HG03139 (cell line): ENCODE results near the gene GOLGA8A.
"Not testable (repeated sequence)": the region's sequence is repeated elsewhere in the genome, so short reads cannot be mapped to it uniquely, and the experiment has no call there.

Experiments used
- ATAC-seq: cut with Tn5 transposase; IDR thresholded peaks from one replicate; pipeline ENCODE4 v1.9.1; 2021; ENCODE audit not compliant: unreplicated experiment

The GOLGA8A gene

DNA sequence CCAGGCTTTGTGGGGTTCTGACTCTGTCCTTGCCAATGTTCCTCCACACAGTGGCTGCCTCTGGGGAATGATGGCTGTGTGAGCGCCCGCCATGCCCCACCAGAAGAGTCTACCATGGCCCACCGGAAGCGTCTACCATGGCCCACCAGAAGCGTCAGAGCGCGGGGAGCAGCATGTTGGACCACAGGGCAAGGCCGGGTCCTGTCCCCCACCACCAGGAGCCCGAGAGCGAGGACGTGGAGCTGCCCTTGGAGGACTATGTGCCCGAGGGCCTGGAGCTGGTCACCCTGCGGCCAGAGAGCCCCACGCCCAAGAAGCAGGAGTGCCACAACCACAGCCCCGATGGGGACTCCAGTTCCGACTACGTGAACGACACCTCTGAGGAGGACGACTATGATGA lies 28.1 kb downstream of the GOLGA8A start:
- ATAC-seq: not testable (repeated sequence)

DNA sequence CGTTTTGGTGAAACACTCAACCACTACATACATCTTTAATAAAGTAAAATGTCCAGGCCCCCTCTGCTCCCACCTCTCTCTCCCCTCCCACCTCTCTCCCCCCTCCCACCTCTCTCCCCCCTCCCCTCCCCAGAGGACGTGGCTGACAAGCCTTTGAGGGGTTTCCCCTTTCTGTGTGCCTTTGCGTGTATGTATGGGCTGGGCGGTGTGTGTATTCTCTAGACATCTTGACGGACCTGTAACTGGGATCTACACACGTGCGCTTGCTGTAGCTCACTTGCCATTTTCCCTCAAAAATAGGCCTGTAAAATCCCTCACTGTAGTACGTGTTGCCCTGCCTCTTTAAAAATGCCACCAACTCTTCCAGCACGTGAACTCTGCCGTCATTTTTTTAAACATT lies 28.6 kb downstream of the GOLGA8A start:
- not testable (repeated sequence) for ATAC-seq

DNA sequence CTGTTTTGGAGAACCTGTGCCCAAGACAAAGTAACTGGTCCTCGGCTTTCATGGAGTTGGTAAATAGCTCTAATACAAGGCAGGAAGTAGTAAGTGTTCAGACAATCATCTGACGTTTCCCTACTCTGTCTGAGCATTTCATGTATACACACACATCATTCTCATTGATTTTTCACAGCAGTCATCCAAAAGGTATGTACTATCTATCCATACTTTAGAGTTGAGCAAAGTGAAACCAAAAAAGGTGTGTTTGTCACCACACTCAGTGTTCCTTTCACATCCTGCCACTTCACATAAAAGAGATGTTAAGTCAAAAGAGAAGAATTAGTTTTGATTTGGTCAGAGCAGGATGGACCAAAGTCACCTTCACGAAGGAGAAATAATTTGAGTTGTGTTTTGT lies 33.7 kb downstream of the GOLGA8A start:
- ATAC-seq: not testable (repeated sequence)

DNA sequence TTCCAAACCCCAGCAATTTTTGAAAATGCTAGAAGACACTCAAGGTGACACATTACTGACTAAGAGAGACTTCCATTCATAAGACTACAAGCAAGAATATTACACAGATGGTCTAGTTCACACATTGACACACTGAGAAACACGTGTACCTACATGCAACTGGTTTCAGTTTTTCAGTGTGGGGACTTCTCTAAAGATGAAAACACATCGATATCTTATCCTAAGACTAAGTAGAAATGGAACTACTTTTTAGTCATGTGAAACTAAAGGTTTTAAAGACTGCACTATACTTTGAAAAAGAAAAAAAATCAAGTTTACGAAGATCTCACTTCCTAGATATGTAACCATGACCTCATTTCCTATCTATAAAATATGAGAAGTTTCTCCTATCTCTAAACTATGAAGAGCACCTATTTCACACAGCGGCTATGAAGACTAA lies 34.4 kb downstream of the GOLGA8A start:
- ATAC-seq: not testable (repeated sequence)

DNA sequence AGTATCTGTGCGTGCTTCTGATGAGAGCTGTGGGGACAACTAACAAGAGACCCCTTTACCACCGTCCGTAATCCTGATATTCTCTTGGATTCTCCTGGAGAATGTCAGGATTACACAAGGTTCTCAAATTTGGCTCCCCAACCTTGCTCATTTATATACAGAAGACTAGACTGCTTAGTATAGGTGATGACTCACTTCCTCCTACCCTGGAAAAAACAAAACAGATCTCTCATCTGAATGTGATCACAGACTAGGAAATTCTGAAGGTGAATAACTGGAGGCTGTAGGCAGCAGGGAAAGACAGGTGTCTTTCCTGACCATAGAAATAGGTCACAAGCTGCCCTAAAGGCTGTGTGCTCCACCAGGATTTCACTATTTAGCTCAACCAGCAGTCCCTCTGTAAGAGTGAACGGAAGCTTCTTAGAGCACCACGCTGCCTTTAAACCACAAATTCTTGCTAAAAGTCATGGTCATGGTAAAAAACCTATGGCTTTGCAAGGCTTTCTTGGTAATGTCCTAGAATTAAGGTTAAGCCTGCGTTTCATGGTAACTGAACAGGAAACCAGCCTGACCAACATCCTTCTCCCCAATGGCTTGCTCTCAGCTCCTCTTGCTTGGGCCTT lies 39.9 kb downstream of the GOLGA8A start:
- peak; percentile 63 for ATAC-seq

DNA sequence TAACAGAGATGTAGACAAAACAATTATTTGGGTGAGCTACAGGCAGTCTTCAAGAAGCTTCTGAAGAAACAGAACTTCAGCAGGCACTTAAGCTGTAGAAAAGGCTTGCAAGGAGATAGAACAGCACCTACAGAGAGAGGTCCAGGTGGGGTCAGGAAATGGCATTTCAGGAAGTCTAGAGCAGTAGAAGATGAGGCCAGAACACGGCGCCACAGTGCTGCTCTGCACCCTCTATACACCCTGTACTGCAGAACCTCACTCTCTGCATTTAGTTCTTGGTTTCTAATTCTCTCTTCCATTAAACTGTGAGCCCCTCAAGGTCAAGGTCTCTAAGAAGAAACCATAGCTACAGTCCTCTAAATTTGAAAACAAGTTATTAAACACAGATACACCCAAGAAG lies 44.6 kb downstream of the GOLGA8A start:
- not testable (repeated sequence) for ATAC-seq

DNA sequence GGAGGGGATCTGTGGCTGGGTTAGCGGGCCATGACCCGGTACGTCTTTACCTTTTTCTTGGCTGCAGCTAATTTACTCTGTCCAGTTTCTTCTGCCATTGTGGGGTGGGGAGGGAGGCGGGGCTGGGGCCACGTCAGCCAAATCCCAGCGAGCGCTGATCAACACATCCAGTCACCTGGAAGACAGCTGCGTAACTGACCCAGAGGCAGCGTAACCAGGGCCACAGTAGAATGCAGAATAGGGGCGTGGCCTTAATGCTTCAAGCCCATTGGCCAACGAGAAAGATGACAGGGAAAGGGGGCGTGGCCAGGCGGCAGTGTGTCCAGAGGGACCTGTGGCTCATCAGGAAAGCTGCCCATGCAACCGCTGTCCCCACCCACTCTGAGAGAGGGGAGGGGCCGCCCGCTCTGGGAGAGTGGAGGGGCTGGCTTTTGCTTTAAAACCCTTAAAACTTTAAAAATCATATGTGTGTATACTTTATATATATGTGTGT lies 48.0 kb downstream of the GOLGA8A start:
- ATAC-seq: not testable (repeated sequence)
